Endothelial cell of umbilical vein (primary cell): ENCODE measurements around the gene PLPP1. TPM values are rescaled to one million over a fixed set of nuclear protein-coding genes. Genes with fewer than 3 reads are reported as not detected.

Source experiments
- BruUV-seq: library from RNA; stranded (reverse); fragments of 400-500 nt; replicated peaks from 2 replicates; lab custom pipeline; 2021; lab: Mats Ljungman, UMichigan
- CTCF ChIA-PET: fragments of 300-600, 350-600 bp; sonication (Branson Sonifier 250); formaldehyde crosslinking; loops from one replicate; lab custom pipeline; 2021; ENCODE audit warnings: antibody characterized with exemption, inconsistent platforms; lab: Charles Lee
- POLR2A ChIA-PET: fragments of 300-600, 350-600 bp; sonication (Branson Sonifier 250); formaldehyde crosslinking; loops from one replicate; lab custom pipeline; 2021; ENCODE audit warnings: antibody characterized with exemption, inconsistent platforms; lab: Charles Lee
- DNase-seq: peaks from one replicate; pipeline ENCODE4 v3.0.0-alpha.2; 2011; ENCODE audit warnings: low read depth, low spot score
- FAIRE-seq: peaks from 2 replicates; lab custom pipeline; 2011; peaks lifted over from hg19 to GRCh38; lab: Jason Lieb, UNC
- H2AFZ ChIP-seq: 2 replicates; pipeline ENCODE4 v1.6.0; 2012; ENCODE audit warnings: low read depth, low read length, control low read depth, inconsistent platforms
- H3K27ac ChIP-seq: 2 replicates; pipeline ENCODE4 v1.5.1; 2011; ENCODE audit warnings: low read depth, mild to moderate bottlenecking, control low read depth, low read length, moderate library complexity; ENCODE audit not compliant: insufficient read depth
- H3K27me3 ChIP-seq, 2 experiments: 2 replicates each; pipeline versions ENCODE4 v1.6.0 to v1.6.1; 2011; ENCODE audit warnings: low read length in 2 of 2, mixed read lengths in 1 of 2; ENCODE audit not compliant: control insufficient read depth in 2 of 2, insufficient read depth in 2 of 2
- H3K36me3 ChIP-seq, 2 experiments: 2 replicates in 1 of 2; 3 replicates in 1 of 2; pipeline ENCODE4 v1.5.1; 2011; ENCODE audit warnings: low read length in 2 of 2, mild to moderate bottlenecking in 1 of 2, moderate library complexity in 1 of 2; ENCODE audit not compliant: control insufficient read depth in 2 of 2, insufficient read depth in 2 of 2; ENCODE audit errors: extremely low read depth in 1 of 2
- H3K4me1 ChIP-seq: 3 replicates; pipeline ENCODE4 v1.5.1; 2011; ENCODE audit warnings: mild to moderate bottlenecking, low read length; ENCODE audit not compliant: control insufficient read depth, insufficient read depth; ENCODE audit errors: extremely low read depth
- H3K4me2 ChIP-seq: 2 replicates; pipeline ENCODE4 v1.6.1; 2011; ENCODE audit warnings: low read length, control low read depth, mixed read lengths; ENCODE audit not compliant: insufficient read depth
- H3K4me3 ChIP-seq, 3 experiments: fragments of 200-600 bp in 1 of 3; sonication (generic), shearing (Covaris generic) in 1 of 3; replicated peaks in 1 of 3; 2 replicates each; pipeline ENCODE4 v1.5.1; 2011 to 2016; ENCODE audit warnings: control low read depth in 3 of 3, low read length in 3 of 3, mild to moderate bottlenecking in 2 of 3, inconsistent platforms in 1 of 3, low read depth in 1 of 3, moderate library complexity in 1 of 3; ENCODE audit not compliant: insufficient read depth in 1 of 3
- H3K79me2 ChIP-seq: 2 replicates; pipeline ENCODE4 v1.6.0; 2012; ENCODE audit warnings: low read length, inconsistent platforms; ENCODE audit not compliant: control insufficient read depth, insufficient read depth
- H3K9ac ChIP-seq: replicated peaks from 2 replicates; pipeline ENCODE3; 2011; ENCODE audit warnings: low read length, control low read depth; ENCODE audit not compliant: insufficient read depth; ENCODE audit errors: extremely low read depth
- H3K9me1 ChIP-seq: replicated peaks from 3 replicates; pipeline ENCODE4 v1.6.0; 2011; ENCODE audit warnings: mild to moderate bottlenecking, low read length; ENCODE audit not compliant: control insufficient read depth, insufficient read depth; ENCODE audit errors: extremely low read depth
- H3K9me3 ChIP-seq: replicated peaks from 2 replicates; pipeline ENCODE4 v1.5.1; 2012; ENCODE audit warnings: low read length, inconsistent platforms; ENCODE audit not compliant: control insufficient read depth, insufficient read depth
- H4K20me1 ChIP-seq: replicated peaks from 2 replicates; pipeline ENCODE3; 2011; ENCODE audit warnings: mild to moderate bottlenecking, low read length; ENCODE audit not compliant: control insufficient read depth, insufficient read depth; ENCODE audit errors: extremely low read depth
- EZH2 ChIP-seq: IDR thresholded peaks from 2 replicates; pipeline ENCODE4 v1.6.1; 2012; ENCODE audit warnings: borderline replicate concordance, low read depth, mild to moderate bottlenecking, moderate library complexity, low read length, inconsistent platforms; ENCODE audit not compliant: severe bottlenecking
- FOS ChIP-seq: IDR thresholded peaks from 2 replicates; pipeline ENCODE4 v1.6.1; 2011; ENCODE audit warnings: mild to moderate bottlenecking, low read length, moderate library complexity, borderline replicate concordance; ENCODE audit not compliant: insufficient read depth
- GATA2 ChIP-seq: IDR thresholded peaks from 2 replicates; pipeline ENCODE4 v1.7.0; 2011; ENCODE audit warnings: low read depth, mild to moderate bottlenecking, moderate library complexity, mixed read lengths, low read length; ENCODE audit not compliant: insufficient read length, insufficient read depth
- JUN ChIP-seq: IDR thresholded peaks from 2 replicates; pipeline ENCODE4 v1.6.1; 2011; ENCODE audit warnings: borderline replicate concordance, low read depth; ENCODE audit not compliant: insufficient read length, insufficient read depth
- MYC ChIP-seq: IDR thresholded peaks from one replicate; pipeline ENCODE4 v1.6.1; 2011; ENCODE audit warnings: mild to moderate bottlenecking, low read depth, low read length
- POLR2A ChIP-seq: IDR thresholded peaks from 2 replicates; pipeline ENCODE4 v1.6.1; 2012; ENCODE audit warnings: low read depth, mild to moderate bottlenecking, control low read depth, low read length
- POLR2AphosphoS5 ChIP-seq: IDR thresholded peaks from 2 replicates; pipeline ENCODE4 v1.6.1; 2012; ENCODE audit warnings: low read depth, mild to moderate bottlenecking, control low read depth, low read length, moderate library complexity; ENCODE audit not compliant: insufficient read depth
- dilution Hi-C: fragments of 300-500 bp; cut with MboI; formaldehyde crosslinking; loops from one replicate; pipeline ENCODE4 v1.15.0; 2019; ENCODE audit warnings: low sequenced_read_pairs; ENCODE audit not compliant: extremely low pct_ligation_motif_present
- intact Hi-C: fragments of 100-400 bp; cut with micrococcal nuclease; formaldehyde crosslinking; loops from one replicate; pipeline ENCODE4 v1.10.0; 2022
- polyA plus RNA-seq, 4 experiments: library from polyadenylated mRNA; depleted of rRNA in 3 of 4; stranded (reverse) in 3 of 4; unstranded in 1 of 4; fragments of >200 nt; gene quantifications; 2 replicates each; pipeline versions ENCODE4 v1.2.1 to v1.2.3, GENCODE V29; 2011 to 2012; ENCODE audit warnings: missing spikeins in 1 of 4
- total RNA-seq: library from RNA; stranded (reverse); gene quantifications from 2 replicates; pipeline ENCODE4 v1.2.3, GENCODE V29; 2021
- TF ChIP-seq, protein P1 (sequence below), 2 donors: IDR thresholded peaks; 1 replicate in 1 of 2; 2 replicates in 1 of 2; pipeline ENCODE4 v1.5.1; 2011; ENCODE audit warnings: low read length in 2 of 2, mild to moderate bottlenecking in 2 of 2, moderate library complexity in 2 of 2, control low read depth in 1 of 2, inconsistent platforms in 1 of 2, low read depth in 1 of 2; ENCODE audit not compliant: insufficient read depth in 1 of 2; ENCODE audit errors: extremely low read depth in 1 of 2
- TF ChIP-seq, protein P2 (sequence below): IDR thresholded peaks from 2 replicates; pipeline ENCODE4 v1.6.1; 2011; ENCODE audit not compliant: insufficient read depth, insufficient read length

The PLPP1 gene
- total and polyA plus RNA-seq, 2 donors (not counting 3 experiments of a cell fraction or from before 2014, with no cell fraction given): 14.3 to 25.9 TPM

- FAIRE-seq: no peak
- TF ChIP-seq MYC (no peak), POLR2A (no peak), POLR2AphosphoS5 (no peak), FOS (no peak), JUN (no peak), EZH2 (no peak), GATA2 (no peak)
- TF ChIP-seq, protein P1, sequence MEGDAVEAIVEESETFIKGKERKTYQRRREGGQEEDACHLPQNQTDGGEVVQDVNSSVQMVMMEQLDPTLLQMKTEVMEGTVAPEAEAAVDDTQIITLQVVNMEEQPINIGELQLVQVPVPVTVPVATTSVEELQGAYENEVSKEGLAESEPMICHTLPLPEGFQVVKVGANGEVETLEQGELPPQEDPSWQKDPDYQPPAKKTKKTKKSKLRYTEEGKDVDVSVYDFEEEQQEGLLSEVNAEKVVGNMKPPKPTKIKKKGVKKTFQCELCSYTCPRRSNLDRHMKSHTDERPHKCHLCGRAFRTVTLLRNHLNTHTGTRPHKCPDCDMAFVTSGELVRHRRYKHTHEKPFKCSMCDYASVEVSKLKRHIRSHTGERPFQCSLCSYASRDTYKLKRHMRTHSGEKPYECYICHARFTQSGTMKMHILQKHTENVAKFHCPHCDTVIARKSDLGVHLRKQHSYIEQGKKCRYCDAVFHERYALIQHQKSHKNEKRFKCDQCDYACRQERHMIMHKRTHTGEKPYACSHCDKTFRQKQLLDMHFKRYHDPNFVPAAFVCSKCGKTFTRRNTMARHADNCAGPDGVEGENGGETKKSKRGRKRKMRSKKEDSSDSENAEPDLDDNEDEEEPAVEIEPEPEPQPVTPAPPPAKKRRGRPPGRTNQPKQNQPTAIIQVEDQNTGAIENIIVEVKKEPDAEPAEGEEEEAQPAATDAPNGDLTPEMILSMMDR (IDR thresholded peaks at IDR 0.05; ENCODE audit: extremely low read depth in 1 of 2, insufficient read depth in 1 of 2, low read depth in 1 of 2, low read length in 2 of 2): no peak
- TF ChIP-seq, protein P2, sequence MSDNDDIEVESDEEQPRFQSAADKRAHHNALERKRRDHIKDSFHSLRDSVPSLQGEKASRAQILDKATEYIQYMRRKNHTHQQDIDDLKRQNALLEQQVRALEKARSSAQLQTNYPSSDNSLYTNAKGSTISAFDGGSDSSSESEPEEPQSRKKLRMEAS: no peak
- Histone ChIP-seq H3K79me2 (no peaks in the 10 kb centered on the region), H3K9ac (no peak overlapping the region), H3K27me3 (no peaks in the 10 kb centered on the region), H3K4me1 (no peaks in the 10 kb centered on the region), H3K27ac (no peak overlapping the region), H3K9me3 (no peaks in the 10 kb centered on the region), H3K9me1 (no peaks in the 10 kb centered on the region), H2AFZ (no peak overlapping the region), H4K20me1 (no peaks in the 10 kb centered on the region), H3K4me3 (no peak overlapping the region), H3K4me2 (no peak overlapping the region), H3K36me3 (no peaks in the 10 kb centered on the region)
- BruUV-seq: no TSS peak
- DNase-seq: no peak
- intact Hi-C loops (no loop called here), dilution Hi-C loops (no loop called here)
- CTCF ChIA-PET: interaction anchor here (0.9 to 1.8 kb wide), 2 partner anchors 9 to 34 kb away, joined by 4 read pairs; no protein-coding TSS in a partner anchor
- POLR2A ChIA-PET: no interaction called here
Measured at GRCh38 chr5:55502759-55503158, 32.0 kb downstream of the PLPP1 start.
